HAP-1 (cell line): ENCODE measurements around the gene MYH15.

ENCODE experiments used
- DNase-seq, 2 experiments: peaks; one replicate each; pipeline ENCODE4 v3.0.0-alpha.2; 2016 to 2020; ENCODE audit warnings: low spot score in 2 of 2
- H3K27me3 ChIP-seq: fragments of 250-450 bp; sonication (Bioruptor Pico); 2 replicates; pipeline ENCODE4 v1.5.1; 2020; ENCODE audit warnings: low read depth, mild to moderate bottlenecking, moderate library complexity
- H3K36me3 ChIP-seq: fragments of 250-450 bp; sonication (Bioruptor Pico); replicated peaks from 2 replicates; pipeline ENCODE4 v1.5.1; 2020; ENCODE audit warnings: mild to moderate bottlenecking
- H3K4me1 ChIP-seq: fragments of 250-450 bp; sonication (Bioruptor Pico); 2 replicates; pipeline ENCODE4 v1.5.1; 2020; ENCODE audit warnings: mild to moderate bottlenecking
- H3K4me3 ChIP-seq: fragments of 250-450 bp; sonication (Bioruptor Pico); 2 replicates; pipeline ENCODE4 v1.5.1; 2020; ENCODE audit warnings: mild to moderate bottlenecking, moderate library complexity
- H3K9me3 ChIP-seq: fragments of 250-450 bp; sonication (Bioruptor Pico); 2 replicates; pipeline ENCODE4 v1.5.1; 2020; ENCODE audit warnings: mild to moderate bottlenecking, moderate library complexity
- in situ Hi-C: fragments of 300-500 bp; cut with MboI; formaldehyde crosslinking; loops from 3 replicates; pipeline ENCODE4 v1.14.3; 2020; ENCODE audit warnings: low sequenced_read_pairs, inconsistent platforms, mixed read lengths

MYH15 gene

DNA sequence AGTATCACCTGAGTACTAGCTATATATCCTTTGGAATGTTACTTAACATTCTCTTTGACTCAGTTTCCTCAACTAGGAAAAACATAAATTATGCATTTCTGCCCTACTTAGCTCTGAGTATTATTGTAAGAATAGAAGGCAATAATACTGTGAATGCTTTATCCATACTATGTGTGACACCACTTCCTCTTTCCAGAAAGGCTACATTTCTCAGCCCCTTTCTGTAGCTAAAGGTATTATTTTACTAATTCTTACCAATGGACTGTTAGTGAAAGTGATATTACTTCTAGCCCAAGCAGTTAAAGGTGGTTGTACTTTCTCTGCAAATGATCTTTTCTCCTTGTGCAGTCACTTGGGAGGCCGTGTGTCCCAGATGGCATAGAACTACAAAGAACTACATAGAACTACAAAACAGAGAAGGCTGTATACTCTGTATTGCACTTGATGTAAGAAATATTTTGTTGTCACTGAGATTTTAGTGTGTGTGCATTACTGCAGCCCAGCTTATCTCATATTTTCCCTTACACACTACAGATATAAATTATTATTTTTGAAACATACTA is 35.1 kb downstream of the MYH15 start:
- H3K4me3 ChIP-seq = no peak overlapping the region
- in situ Hi-C loops = loop anchor here (10.0 to 25.0 kb wide), 2 partner anchors 320 to 437 kb away; no protein-coding TSS in a partner anchor
- no peaks in the 10 kb centered on the region for H3K27me3 ChIP-seq
- no peaks in the 10 kb centered on the region for H3K36me3 ChIP-seq
- no peak for DNase-seq
- H3K9me3 ChIP-seq = no peaks in the 10 kb centered on the region
- H3K4me1 ChIP-seq = peaks cover 4% of the 10 kb centered on the region

DNA sequence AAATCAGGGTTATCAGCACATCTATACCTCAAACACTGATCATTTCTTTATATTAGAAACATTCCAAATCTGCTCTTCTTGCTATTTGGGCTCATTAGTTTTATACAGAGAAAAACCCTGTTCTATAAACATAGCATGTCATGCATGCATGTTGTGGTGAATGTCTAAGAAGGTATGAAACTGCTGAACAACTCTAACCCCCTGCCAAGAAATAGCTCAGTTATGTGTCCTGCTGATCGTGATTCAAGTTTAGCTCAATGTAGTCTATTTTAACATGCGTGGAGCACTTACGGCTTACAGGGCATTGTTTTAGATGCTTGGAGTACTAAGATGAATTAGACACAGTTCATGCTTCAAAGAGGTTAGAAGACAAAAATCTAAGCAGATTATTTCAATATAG is 35.8 kb downstream of the MYH15 start:
- Histone ChIP-seq H3K4me3 (no peak overlapping the region), H3K9me3 (no peaks in the 10 kb centered on the region), H3K36me3 (no peaks in the 10 kb centered on the region), H3K4me1 (peaks cover 4% of the 10 kb centered on the region), H3K27me3 (no peaks in the 10 kb centered on the region)
- no peak for DNase-seq
- in situ Hi-C loops = loop anchor here (10.0 kb wide), 1 partner anchor 320 kb away; no protein-coding TSS in a partner anchor

DNA sequence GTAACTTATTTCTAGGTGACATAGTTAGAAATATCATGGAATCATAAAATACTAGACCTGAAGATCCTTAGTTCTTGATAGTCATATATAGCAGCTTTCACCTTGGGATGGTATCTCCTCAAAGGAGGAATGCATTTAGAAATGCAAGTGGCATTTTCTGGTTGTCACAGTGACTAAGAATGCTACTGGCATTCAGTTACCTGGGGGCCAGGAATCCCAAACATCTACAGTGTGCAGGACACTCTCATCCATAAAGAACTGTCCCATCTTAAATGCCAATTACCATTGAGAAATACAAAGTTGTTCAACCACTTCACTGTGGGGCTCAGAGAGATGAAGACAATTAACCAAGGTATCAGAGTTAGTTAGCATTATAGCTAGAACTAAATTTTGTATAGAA is 36.7 kb downstream of the MYH15 start:
- Histone ChIP-seq H3K27me3 (no peaks in the 10 kb centered on the region), H3K36me3 (no peaks in the 10 kb centered on the region), H3K4me1 (peaks cover 4% of the 10 kb centered on the region), H3K4me3 (no peak overlapping the region), H3K9me3 (no peaks in the 10 kb centered on the region)
- in situ Hi-C loops = loop anchor here (10.0 kb wide), 1 partner anchor 319 kb away; no protein-coding TSS in a partner anchor
- no peak for DNase-seq

DNA sequence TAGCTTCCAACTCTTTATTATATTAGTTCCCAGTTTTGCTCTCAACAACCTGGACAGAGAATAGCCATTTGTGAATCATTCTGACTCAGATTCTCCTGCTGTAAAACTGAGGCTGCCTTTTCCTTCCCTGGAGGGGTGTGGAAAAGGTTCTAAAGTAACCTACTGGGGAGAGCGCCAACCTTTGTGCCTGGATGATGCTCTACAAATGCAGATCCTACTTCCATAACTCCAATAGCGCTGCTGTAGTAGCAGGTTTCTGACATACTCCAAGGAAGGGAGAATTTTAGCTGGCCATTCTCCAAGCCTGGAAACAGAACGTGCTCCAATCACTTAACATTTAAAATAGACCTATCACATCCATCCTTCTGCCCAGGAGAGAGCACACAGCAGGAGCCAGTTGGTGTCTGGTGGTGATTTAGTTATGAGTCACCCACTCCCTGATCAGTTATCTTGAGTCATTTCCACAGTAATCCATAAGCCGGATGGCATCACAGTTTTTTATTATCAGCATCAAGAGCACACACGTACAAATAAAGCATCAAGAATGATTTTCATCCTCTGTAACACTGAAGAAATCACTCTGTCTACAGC is 38.3 kb downstream of the MYH15 start:
- H3K4me1 ChIP-seq = peaks cover under 1% of the 10 kb centered on the region; the same call in 1 of the 2 replicates
- in situ Hi-C loops = loop anchor here (10.0 kb wide), 1 partner anchor 317 kb away; no protein-coding TSS in a partner anchor
- H3K4me3 ChIP-seq = no peak overlapping the region

DNA sequence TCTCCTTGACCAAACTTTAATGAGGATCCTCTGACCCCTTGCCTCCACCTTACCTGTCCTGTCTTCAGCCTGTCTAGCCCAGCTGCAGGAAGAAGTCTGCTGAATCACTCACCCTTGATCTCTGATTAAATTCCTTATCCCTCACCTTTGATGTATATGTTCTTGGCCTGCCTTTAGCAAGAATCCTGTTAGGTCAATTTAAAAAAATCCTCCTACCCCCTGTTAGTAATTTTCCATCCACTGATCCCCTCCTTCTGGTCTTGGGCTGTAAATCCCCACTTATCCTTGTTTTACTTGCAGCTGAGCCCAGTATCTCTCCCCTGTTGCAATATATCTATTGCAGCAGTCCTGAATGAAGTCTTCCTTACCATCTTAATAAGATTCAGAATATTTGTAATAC is 39.0 kb downstream of the MYH15 start:
- Histone ChIP-seq H3K9me3 (no peaks in the 10 kb centered on the region), H3K27me3 (no peaks in the 10 kb centered on the region), H3K4me3 (no peak overlapping the region), H3K36me3 (no peaks in the 10 kb centered on the region), H3K4me1 (no peaks in the 10 kb centered on the region)
- DNase-seq = no peak
- in situ Hi-C loops = loop anchor here (10.0 kb wide), 1 partner anchor 317 kb away; no protein-coding TSS in a partner anchor

More for the DNA sequence above, 38.3 kb downstream of the MYH15 start:
- H3K36me3 ChIP-seq = no peaks in the 10 kb centered on the region
- no peaks in the 10 kb centered on the region for H3K27me3 ChIP-seq
- no peak for DNase-seq
- H3K9me3 ChIP-seq = no peaks in the 10 kb centered on the region

DNA sequence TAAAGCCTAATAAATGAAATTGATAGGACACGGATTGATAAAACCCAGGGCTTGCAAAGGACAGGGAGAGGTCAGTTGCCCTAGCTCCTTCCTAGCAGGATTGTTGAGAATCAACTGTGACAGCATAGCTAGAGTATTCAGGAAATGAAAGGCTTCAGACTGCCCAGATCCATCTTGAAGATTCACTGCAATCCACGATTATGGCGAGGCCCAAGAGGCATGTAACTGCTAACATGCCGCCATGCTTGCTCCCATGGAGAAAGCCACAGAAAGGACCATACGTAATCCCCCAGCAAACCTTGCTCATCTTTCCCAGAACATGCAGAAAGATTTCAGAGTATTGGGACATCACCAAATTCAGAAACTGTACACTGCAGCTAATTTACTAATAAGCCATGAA is 41.3 kb downstream of the MYH15 start:
- Histone ChIP-seq H3K9me3 (no peaks in the 10 kb centered on the region), H3K36me3 (no peaks in the 10 kb centered on the region), H3K4me3 (no peak overlapping the region), H3K4me1 (no peaks in the 10 kb centered on the region), H3K27me3 (no peaks in the 10 kb centered on the region)
- no peak for DNase-seq
- in situ Hi-C loops = no loop called here

DNA sequence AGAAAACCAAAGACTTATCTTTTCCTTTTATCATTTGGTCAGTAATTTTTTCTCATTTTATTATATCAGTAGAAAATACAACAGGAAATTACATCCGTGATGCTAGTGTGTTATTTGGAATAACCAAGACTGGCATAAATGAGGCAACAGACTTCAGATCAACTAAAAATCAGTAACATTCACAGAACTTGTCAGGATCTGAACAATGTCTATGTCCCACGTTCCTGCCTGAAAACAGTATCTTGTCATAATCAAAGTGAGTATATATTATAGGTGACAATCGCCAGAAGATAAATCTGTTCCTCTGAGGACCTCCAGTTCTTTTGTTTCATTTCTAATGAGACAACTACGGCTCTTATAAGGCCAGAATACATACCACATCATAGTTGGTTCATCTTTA is 41.8 kb downstream of the MYH15 start:
- Histone ChIP-seq H3K4me1 (no peaks in the 10 kb centered on the region), H3K27me3 (no peaks in the 10 kb centered on the region), H3K36me3 (no peaks in the 10 kb centered on the region), H3K9me3 (no peaks in the 10 kb centered on the region), H3K4me3 (no peak overlapping the region)
- in situ Hi-C loops = no loop called here
- DNase-seq = no peak

DNA sequence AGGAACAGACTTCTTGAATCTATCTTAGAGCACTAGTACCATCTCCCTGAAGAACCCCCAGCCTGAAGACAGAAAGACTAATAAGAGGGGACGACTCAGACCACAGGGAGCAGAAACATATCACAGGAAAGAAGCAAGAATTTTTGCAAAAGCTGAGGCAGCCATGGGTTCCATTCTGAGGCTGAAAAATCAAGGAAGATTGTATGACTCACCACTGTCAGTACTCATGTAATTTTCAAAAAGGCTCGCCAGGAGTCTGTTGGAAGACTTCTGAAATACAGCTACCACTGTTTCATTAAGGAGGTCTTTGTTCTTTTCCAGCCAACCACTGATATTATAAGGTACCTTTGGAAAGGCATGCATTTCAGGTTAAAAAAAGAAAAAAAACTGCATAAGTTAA is 47.5 kb downstream of the MYH15 start:
- H3K4me3 ChIP-seq = no peak overlapping the region
- in situ Hi-C loops = no loop called here
- no peaks in the 10 kb centered on the region for H3K36me3 ChIP-seq
- no peaks in the 10 kb centered on the region for H3K4me1 ChIP-seq
- DNase-seq = no peak
- H3K27me3 ChIP-seq = no peaks in the 10 kb centered on the region
- H3K9me3 ChIP-seq = no peaks in the 10 kb centered on the region

DNA sequence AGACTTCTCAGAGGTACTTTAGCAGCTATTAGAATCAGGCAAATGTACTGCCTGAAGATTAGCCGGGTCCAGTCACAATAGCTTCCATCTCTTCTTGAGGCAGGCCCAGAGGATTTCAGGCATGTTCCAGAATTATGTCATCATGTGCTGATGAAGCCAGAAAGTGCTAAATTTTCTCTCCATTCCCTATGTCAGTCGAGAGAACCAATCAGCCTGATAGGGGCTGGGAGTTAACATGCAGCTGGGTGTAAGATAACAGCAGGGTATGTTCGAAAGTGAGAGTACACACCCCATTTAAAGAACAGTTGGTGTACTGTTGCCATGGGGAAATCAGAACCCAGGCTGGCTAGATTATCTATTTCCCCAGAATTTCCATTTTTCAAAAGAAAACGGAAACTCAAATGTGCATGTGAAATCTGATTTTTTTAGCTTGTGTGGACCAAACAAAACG is 48.7 kb downstream of the MYH15 start:
- in situ Hi-C loops = no loop called here
- Histone ChIP-seq H3K4me1 (no peaks in the 10 kb centered on the region), H3K27me3 (no peaks in the 10 kb centered on the region), H3K4me3 (no peak overlapping the region), H3K36me3 (no peaks in the 10 kb centered on the region), H3K9me3 (no peaks in the 10 kb centered on the region)
- no peak for DNase-seq

DNA sequence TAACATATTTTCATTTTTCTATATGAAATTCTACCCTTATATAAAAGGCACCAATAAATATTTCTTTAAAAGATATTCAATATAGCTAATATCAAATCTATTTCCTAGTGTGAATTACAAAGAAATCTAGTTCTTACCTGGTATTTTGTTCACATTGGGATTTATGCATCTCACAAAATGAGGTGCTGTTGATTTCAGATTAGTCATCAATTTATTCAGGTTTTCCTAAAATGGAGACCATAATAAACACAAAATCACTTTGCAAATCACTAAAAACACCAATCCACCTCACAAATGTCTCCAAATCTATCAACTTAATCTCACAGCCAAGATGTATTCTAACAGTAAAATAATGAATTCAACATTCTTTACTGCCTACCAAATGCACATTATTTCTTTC is 51.2 kb downstream of the MYH15 start:
- H3K27me3 ChIP-seq = no peaks in the 10 kb centered on the region
- no peaks in the 10 kb centered on the region for H3K9me3 ChIP-seq
- H3K4me1 ChIP-seq = no peaks in the 10 kb centered on the region
- DNase-seq = no peak
- in situ Hi-C loops = no loop called here
- no peak overlapping the region for H3K4me3 ChIP-seq
- H3K36me3 ChIP-seq = no peaks in the 10 kb centered on the region

DNA sequence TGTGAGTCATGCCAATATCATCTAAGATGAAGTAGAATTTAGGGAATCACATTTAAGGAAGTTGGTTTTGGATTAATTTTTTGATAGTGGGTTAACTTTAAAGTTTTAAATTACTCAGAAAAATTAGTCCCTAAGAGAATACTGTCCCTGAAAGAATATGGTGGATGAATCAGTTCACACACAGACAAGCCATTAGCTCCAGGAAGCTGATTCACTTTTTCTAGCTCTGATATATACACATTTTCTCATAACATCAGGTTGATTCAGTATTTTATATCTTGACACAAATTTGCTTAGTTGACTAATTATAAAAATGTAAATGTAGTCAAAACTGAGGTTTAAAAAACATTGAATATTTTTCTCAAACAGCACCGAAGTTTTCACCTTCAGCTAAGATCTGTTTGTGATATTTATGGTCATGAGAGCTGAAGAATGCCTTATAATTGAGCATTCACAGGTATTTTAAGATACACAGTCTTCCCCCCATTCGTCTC is 55.1 kb downstream of the MYH15 start:
- H3K4me3 ChIP-seq = no peak overlapping the region
- H3K27me3 ChIP-seq = no peaks in the 10 kb centered on the region
- H3K4me1 ChIP-seq = no peaks in the 10 kb centered on the region
- DNase-seq = no peak
- no peaks in the 10 kb centered on the region for H3K9me3 ChIP-seq
- in situ Hi-C loops = no loop called here
- no peaks in the 10 kb centered on the region for H3K36me3 ChIP-seq

DNA sequence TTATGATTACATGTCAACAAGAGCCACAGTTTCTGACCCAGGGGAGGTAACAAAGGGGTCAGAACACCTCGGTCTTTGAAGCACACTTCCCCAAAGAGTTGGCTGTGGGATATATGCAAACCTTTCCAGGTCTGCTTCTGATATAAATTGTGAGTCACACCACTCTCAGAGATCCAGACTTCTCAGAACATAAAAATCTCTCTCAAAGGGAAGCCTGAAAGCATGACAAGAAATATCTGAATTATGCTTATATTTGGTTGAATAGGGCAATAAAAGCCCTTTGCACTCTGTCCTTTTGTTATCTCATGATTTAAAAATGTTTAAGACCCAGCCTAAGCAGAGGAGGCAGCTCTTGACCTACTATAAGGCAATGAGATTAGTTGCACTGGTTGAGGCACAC is 56.8 kb downstream of the MYH15 start:
- H3K4me1 ChIP-seq = no peaks in the 10 kb centered on the region
- no peaks in the 10 kb centered on the region for H3K36me3 ChIP-seq
- H3K9me3 ChIP-seq = no peaks in the 10 kb centered on the region
- in situ Hi-C loops = no loop called here
- no peak overlapping the region for H3K4me3 ChIP-seq
- H3K27me3 ChIP-seq = no peaks in the 10 kb centered on the region
- no peak for DNase-seq

DNA sequence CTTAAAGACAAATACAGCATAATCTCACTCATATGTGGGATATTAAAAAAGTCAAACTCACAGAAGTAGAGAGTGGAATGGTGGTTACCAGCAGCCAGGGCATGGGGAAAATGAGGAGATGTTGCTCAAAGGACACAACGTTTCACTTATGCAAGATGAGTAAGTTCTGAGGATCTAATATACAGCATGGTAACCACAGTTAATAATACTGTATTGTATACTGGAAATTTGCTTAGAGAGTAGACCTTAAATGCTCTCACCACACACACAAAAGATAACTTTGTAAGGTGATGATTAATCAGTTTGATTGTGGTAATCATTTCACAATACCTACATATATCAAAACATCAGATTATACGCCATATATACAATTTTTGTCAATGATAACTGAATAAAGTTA is 60.0 kb downstream of the MYH15 start:
- in situ Hi-C loops = no loop called here

DNA sequence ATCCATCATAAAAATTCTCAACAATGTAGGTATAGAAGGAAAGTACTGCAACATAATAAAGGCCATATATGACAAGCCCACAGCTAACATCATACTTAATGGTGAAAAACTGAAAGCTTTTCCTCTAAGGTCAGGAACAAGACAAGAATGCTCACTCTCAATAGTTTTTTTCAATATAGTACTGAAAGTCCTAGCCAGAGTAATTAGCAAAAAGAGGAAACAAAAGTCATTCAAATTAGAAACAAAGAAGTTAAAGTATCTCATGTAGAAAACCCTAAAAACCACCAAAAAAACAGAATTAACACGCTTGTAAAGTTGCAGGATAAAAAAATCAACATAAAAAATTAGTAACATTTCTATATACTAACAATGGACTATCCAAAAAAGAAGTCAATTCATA is 61.8 kb downstream of the MYH15 start:
- in situ Hi-C loops = no loop called here

More for the DNA sequence above, 60.0 kb downstream of the MYH15 start:
- Histone ChIP-seq H3K36me3 (no peaks in the 10 kb centered on the region), H3K27me3 (no peaks in the 10 kb centered on the region), H3K9me3 (0 out of 2 replicates have a peak, but pooled peaks cover 3% of the 10 kb centered on the region), H3K4me1 (no peaks in the 10 kb centered on the region), H3K4me3 (no peak overlapping the region)
- DNase-seq = no peak

More for the DNA sequence above, 61.8 kb downstream of the MYH15 start:
- Histone ChIP-seq H3K27me3 (no peaks in the 10 kb centered on the region), H3K4me1 (no peaks in the 10 kb centered on the region), H3K9me3 (0 out of 2 replicates have a peak, but pooled peaks cover 3% of the 10 kb centered on the region), H3K4me3 (no peak overlapping the region), H3K36me3 (no peaks in the 10 kb centered on the region)
- DNase-seq = no peak
